ENCODE measurements around the gene ATG9B.

The ATG9B gene, protein sequence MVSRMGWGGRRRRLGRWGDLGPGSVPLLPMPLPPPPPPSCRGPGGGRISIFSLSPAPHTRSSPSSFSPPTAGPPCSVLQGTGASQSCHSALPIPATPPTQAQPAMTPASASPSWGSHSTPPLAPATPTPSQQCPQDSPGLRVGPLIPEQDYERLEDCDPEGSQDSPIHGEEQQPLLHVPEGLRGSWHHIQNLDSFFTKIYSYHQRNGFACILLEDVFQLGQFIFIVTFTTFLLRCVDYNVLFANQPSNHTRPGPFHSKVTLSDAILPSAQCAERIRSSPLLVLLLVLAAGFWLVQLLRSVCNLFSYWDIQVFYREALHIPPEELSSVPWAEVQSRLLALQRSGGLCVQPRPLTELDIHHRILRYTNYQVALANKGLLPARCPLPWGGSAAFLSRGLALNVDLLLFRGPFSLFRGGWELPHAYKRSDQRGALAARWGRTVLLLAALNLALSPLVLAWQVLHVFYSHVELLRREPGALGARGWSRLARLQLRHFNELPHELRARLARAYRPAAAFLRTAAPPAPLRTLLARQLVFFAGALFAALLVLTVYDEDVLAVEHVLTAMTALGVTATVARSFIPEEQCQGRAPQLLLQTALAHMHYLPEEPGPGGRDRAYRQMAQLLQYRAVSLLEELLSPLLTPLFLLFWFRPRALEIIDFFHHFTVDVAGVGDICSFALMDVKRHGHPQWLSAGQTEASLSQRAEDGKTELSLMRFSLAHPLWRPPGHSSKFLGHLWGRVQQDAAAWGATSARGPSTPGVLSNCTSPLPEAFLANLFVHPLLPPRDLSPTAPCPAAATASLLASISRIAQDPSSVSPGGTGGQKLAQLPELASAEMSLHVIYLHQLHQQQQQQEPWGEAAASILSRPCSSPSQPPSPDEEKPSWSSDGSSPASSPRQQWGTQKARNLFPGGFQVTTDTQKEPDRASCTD

DNA sequence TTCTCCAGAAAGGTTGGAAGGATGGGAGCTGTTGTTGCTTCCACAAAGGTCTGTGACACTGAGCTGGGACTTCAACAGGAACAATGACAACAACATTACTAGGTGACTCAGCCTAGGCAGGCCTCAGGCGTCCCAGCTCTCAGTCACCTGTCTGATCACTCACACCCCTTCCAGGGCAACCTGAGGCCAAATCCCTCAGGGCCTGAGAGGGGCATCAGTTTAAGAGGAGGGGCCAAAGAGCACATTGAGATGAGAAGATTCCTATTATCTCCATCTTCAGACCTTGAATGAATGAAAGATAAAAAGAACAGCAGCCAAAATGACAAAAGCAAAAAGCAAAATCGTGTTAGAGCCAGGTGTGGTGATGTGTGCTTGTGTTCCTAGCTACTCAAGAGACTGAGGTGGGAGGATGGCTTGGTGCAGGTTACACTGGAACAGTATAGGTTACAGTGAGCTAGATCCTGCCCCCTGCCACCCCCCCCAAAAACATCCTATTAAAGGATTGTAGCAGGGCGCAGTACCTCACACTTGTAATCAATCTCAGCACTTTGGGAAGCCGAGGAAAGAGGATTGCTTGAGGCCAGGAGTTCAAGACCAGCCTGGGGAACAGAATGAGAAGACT lies at the start of gene ATG9B:
ATG9B (minus strand) TSS at position 60 of the 622 bp plus-strand sequence. CDS start 71 bp downstream, outside the sequence.
- ATAC-seq, result no peak

DNA sequence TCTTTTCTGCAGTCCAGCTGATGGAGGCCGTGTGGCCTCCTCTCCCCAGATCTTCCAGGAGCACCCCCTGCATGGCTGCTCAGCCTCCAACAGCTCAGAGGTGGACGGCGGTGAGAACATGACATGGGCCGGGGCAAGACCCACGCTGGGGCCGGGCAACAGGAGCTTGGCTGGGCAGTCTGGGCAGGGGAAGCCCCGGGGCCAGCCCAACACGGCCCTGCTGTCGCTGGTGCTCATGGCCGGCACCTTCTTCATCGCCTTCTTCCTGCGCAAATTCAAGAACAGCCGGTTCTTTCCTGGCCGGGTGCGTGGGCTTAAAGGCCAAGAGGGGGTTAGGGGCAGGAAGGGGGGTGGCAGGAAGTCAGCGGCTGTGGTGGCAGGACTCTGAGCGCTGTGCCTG lies 49.7 kb upstream of the ATG9B start:
- ATAC-seq, result no peak

DNA sequence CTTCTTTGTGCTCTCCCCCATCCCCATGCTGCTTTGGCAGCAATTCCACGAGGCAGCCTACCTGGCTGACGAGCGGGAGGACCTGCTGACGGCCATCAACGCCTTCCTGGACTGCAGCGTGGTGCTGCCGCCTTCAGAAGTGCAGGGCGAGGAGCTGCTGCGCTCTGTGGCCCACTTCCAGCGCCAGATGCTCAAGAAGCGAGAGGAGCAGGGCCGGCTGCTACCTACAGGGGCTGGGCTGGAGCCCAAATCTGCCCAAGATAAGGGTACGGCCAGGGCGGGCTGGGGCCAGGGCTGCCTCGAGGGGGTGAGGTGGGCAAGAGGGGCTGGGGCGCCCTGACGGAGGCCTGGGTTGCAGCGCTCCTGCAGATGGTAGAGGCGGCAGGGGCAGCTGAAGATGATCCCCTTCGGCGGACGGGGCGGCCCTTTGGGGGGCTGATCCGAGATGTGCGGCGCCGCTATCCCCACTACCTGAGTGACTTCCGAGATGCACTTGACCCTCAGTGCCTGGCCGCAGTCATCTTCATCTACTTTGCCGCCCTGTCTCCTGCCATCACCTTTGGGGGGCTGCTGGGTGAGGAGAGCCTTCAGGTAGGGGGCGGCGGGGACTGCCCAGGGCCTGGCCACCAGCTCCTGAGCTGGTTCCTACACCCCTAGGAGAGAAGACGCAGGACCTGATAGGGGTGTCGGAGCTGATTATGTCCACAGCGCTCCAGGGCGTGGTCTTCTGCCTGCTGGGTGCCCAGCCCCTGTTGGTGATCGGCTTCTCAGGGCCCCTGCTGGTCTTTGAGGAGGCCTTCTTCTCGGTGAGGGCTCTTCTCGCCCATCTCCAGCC lies 47.0 kb upstream of the ATG9B start:
- ATAC-seq, result no peak

DNA sequence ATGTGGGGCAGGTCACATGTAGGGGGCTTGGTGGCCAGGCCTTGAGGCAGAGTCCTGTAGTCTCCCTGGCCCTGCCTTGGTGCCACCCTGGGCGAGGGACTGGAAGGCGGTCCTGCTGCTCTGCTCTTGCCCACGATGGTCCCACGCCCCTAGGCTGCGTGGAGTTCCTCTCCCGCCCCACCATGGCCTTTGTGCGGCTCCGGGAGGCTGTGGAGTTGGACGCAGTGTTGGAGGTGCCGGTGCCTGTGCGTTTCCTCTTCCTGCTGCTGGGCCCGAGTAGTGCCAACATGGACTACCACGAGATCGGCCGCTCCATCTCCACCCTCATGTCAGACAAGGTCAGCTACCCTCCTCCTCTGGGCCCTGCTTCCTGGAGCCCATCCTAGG lies 46.3 kb upstream of the ATG9B start:
- no peak for ATAC-seq

DNA sequence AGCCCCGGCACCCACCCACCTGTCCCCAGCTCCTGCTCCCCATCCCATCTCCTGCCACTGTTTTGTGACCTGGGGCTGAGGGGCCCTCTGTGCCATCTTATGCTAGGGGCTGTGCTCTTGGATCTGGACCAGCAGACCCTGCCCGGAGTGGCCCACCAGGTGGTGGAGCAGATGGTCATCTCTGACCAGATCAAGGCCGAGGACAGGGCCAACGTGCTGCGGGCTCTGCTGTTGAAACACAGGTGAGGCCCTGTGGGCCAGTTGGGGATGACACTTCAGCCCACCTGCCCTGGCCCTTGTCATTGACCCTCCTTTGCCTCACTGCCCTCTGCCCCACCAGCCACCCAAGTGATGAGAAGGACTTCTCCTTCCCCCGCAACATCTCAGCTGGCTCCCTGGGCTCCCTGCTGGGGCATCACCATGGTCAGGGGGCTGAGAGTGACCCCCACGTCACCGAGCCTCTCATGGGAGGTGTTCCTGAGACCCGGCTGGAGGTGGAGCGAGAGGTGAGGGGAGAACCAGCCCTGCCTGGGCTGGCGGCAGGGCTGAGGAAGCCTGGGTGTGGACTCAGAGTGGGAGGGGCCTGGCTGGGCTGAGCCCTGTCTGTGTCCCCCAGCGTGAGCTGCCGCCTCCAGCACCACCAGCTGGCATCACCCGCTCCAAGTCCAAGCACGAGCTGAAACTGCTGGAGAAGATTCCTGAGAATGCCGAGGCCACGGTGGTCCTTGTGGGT lies 45.7 kb upstream of the ATG9B start:
- ATAC-seq, result no peak

DNA sequence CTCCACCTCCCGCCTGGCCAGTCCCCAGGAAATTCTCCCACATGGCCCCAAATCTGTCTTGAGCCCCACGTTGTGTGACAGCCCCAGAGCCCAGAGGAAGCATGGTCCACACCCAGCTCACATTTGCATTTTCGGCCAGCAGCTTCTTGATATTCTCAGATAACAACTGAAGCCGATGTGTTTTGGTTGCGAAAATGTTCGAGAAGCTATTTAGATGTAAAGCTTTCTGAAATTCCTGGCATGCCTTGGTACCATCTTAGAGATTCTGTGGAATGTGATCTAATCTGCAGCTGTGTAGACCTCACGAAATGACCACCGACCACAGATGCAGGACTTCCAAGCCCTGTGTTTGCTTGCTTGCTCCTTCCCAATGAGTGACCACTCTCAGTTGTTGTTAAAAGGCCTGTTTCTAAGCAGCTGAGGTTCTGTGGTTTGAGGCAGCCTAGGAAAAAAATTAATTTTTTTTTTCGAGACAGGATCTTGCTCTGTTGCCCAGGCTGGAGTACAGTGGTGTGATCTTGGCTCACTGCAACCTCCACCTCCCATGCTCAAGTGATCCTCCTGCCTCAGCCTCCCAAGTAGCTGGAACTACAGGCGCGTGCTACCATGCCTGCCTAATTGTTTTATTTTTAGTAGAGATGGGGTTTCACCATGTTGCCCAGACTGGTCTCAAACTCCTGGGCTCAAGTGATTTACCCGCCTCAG lies 43.9 kb upstream of the ATG9B start:
- ATAC-seq, result no peak

DNA sequence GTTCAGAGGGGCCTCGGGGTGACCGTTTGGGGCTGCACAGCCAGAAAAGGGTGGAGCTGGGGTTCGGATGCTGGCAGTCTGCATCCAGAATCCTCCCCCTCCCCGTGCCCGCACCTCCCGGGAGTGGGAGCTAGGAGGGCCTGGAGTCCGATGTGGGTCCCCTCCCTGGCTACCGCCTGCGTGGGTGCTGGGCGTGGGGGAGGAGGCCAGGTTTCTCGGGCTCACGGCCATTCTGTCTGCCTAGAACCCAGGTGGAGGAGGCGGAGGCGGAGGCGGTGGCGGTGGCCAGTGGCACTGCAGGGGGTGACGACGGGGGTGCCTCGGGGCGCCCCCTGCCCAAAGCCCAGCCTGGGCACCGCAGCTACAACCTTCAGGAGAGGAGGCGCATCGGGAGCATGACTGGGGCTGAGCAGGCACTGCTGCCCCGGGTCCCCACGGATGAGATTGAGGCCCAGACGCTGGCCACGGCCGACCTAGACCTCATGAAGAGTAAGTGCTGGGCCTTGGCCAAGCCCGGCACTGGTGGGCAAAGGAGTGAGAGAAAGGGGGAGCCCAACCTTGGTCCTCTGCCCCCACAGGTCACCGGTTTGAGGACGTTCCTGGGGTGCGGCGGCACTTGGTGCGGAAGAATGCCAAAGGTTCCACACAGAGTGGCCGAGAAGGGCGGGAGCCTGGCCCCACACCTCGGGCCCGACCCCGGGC lies 42.1 kb upstream of the ATG9B start:
- no peak for ATAC-seq

DNA sequence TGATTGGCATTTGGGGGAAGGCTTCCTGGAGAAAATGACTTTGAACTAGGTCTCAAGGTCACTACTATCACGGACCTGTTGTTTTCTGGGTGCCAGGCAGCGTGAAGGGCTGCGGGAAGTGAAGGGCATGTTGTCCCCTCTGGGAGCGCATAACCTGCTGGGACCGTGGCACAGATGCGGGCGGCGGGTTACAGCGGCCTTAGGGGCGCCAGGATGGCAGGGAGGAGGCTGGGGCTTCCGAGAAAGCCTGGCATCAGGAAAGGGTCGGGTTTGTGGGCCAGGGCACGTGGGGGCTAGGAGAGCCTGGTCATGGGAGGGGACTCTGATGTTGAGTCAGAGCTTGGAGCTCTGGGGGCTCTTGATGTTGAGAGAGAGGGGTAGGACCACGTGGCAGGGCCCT lies 41.2 kb upstream of the ATG9B start:
- no peak for ATAC-seq

DNA sequence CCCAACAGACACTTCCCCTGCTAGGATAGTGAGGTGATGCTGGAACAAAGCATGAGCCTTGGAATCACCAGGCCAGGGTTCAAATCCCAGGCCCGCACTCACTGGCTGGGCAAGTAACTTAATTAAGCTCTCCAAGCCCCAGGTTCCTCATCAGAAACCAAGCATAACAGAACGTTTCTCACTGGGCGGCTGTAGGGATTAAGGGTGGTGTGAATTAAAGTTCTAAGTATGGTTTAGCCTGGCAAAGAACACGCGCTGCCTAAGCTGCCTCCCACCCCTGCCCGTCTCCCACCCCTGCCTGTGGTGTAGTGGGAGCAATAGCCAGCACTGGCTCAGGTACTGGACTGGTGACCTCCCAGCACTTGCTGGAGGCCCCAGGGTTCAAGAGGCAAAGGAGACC lies 40.7 kb upstream of the ATG9B start:
- no peak for ATAC-seq

DNA sequence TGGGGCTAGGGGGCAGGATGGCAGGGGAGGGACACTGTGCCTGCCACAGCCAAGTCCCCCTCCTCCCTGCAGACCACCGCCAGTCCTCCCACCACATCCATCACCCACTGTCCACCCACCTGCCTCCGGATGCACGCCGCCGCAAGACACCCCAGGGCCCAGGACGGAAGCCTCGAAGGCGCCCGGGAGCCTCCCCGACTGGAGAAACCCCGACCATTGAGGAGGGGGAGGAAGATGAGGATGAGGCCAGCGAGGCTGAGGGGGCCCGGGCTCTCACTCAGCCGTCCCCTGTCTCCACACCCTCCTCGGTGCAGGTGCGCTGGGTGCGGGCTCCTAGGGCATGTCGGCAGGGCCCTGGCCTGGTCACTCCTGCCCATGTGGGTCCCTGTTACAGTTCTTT lies 40.2 kb upstream of the ATG9B start:
- no peak for ATAC-seq

DNA sequence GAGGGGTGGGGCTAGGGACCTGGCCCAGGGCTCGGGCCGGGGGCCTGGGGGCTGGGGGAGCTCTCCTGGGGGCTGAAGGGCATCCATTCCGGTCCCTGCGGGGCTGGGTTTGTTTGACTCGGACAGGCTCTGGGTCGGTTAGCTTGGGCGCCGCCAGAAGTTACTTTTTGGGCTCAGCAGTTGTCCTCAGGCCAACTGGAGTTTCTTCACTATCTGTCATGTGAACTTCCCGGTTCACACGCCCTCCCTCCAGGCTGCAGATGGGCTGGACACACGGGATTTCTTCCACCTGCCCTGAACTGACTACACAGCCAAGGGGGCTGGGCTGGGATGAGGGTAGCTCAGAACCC lies 38.9 kb upstream of the ATG9B start:
- no peak for ATAC-seq

DNA sequence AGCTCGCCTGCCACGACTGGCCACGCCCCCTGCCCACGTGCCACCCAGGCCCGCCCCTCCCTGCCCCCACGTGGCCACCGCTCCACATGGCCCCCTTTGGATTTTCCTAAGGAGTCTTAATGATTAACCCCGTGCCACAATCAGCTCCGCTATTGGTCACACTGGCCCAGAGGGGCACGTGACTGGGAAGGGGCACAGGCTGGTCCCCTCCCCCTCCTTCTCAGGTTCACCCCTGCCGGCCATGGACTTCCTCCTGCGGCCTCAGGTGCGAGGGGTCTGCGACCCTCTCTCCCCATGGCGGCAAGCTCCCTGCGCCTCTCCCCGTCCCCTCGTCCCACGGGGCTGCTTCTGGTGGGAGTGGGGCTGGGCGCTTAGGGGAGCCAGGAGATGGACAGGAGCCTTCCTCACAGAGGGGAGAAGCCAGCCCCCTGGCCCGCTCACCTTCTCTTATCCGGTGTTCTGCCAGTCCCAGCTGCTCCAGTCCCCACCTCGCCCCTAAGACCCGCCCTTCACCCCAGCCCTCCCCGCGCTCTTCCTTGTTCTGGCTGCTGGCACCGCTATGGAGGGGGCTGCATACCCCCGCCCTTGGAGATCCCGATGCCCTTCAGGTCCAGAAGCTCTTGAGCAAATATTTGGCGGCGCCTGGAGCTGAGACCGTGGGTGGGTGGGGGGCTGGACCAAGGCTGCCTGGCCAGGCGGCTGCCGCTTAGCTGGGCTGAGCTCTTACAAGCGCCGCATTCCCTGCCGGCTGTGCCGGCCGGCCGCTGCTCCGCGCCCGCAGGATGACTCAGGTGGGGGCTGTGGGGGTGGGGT lies 38.3 kb upstream of the ATG9B start:
- no peak for ATAC-seq

DNA sequence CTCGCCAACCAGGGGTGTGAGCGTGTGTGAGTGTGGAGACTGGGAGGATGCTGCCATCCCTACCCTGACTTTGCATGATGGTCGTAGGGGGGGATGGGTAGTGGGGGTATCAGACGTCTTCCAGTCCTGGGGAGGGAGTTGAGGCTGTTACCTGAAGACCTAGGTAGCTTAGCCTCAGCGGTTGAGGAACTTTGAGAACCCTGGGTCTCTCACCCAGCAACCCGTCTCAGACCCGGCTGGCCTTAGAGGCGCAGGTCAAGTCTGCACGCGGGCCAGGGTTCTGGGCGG lies 37.8 kb upstream of the ATG9B start:
- no peak for ATAC-seq

DNA sequence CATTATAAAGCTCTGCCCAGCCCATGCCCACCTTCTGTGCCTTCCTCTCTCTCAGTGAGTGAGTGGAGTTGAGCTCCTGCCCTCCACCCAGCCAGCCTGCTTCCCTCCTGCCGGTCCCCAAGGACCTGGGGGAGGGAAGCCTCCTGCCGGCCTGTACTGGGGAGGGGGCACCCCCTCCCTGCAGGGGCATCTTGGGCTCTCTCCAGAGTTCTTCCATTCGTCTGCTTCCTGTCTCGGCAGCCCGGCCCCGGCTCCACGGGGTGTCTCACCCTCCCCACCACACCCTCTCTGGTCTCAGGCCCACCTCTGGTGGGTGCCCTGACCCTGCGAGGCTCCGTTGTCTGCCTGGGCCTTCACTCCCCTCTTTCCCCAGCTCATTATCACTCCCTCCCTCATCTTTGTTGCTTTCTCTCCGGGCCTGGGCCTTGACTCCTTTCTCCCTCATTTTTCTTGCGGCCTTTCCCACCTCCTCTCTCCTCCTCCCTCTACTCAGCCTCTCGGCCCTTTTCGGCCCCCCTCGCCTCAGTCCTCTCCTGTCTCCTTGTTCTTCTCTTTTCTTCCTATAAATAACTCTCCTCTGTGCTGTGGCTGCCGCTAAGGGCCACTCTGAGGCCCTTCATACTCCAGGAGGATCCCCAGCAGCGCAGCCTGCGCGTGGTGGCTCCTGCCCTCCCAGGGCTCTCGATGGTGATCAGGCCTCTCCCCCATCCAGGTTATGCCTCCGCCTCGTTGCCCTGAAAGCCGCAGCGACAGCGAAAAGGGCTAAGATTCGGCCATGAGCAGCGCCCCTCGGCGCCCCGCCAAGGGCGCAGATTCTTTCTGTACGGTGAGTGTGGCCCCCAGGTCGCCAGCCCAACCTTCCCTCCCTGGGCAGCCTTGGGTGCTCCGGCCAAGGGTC lies 37.2 kb upstream of the ATG9B start:
- no peak for ATAC-seq

DNA sequence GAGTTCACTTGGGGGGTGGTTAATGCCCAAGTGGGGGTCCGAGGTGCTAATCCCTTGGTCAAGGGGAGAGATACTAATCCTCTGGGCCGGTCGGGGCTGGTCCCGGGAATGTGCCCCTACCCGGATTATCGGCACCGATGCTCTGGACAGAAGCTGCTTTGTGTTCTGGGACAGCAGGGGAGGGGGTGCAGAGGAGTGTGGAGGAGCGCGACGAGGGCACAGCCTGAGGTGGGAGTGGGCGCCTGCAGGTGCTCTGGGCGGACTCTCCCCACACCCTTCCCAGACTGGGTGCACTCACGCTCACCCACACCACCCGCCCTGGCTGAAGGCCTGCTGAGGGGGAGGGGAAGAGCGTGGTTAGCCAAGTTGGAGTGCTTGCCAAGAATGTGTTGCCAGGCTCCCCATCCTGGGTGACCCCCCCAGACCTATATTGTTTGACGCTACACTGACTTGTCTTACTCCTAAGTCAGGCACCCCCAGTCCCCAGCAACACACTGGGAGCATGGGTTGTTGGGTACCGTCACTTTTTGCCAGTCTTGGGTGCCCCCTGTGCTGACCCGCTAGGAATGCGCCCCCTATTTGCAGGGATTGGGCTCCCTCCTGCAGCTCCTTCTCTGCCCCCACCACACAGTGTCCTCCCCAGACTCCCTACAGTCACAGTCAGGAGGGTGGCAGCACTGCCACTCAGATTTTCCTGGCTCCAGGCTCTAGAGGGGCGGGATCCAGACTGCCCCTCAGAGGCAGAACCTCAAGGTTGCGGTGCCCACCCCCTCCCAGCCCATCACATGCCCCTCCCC lies 36.3 kb upstream of the ATG9B start:
- no peak for ATAC-seq

DNA sequence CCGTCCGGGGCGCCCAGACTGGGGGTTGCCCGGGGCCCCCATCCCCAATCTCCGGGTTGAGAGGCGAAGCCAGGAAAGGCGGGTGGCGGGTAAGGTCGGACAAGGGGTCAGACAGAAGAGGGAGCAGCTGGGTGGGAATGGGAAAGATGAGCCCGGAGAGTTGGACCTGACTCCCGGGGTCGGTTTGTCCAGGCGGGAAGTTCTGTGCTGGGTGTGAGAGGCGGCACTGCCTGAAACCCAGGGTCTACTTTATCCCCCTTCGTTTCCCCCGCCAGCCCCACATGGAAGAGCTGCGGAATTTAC lies 35.8 kb upstream of the ATG9B start:
- no peak for ATAC-seq

DNA sequence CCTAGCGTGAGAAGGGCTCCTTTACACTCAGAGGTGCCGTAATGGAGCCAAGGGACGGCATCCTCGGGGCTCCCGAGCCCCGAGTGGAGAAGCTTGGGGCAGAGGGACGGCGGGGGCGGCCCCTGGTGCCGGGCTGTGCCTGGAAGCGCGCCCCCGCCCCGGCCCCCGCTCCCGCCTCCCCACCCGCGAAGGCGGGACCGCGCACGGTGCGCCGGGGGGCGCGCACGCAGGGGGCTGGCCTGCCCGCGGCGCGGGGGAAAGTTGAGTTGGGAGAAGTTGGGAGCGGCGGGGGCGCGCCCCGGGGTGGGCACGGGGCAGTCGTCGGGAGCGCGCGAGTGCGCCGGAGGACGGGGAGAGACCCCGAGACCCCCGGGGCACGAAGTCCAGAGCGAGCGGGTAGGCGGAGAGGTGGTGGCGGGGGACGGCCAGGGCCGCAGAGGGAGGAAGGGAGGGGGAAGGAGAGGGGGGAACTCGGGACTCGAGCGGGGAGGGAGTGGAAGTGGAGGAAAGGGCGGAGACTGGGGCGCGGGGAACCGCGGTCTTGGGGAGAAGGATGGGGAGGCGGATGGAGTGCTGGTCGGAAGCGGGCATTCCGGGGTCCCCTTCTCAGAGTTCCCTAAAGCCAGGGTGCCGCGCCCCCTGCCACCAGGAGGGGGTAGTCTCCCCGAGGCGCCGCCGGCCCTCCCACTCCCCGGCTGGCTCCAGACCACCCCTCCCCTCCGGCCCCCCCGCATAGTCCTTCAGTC lies 35.2 kb upstream of the ATG9B start, which contains the start of gene SLC4A2:
SLC4A2 (plus strand) TSS at position 223 of the 746 bp plus-strand sequence. CDS start 2,399 bp downstream, outside the sequence.
- ATAC-seq, result peak; percentile 9 to 13

Data from activated CD4-positive, CD25-positive, alpha-beta regulatory T cell treated with anti-CD3 and anti-CD28 coated beads, Interleukin-2, amount 50 U/mL, for 24 hours (primary cell).